ENCODE data around the gene ZNF646. TPM values are rescaled to one million over a fixed set of nuclear protein-coding genes. Genes with fewer than 3 reads are reported as not detected.

ZNF646 gene
- polyA plus RNA-seq, 1 experiment: 4.2 TPM

GRCh38 chr16:31032736-31033708 lies 41.2 kb upstream of the ZNF646 start, which contains the start of gene STX4:
Gene STX4, plus strand, starts transcription at chr16:31033558. Its CDS starts 248 bp downstream, at chr16:31033806.
- TF ChIP-seq CTCF (IDR thresholded peaks at IDR 0.05; ENCODE audit: insufficient read depth, low read depth, low read length): no peak
- H3K4me3 ChIP-seq (ENCODE audit: low read depth, low read length): peak within 1 kb of the TSS; percentile 74
- POLR2A ChIA-PET: no interaction called here
- peak; percentile 83 for DNase-seq (ENCODE audit: low read depth)
- CTCF ChIA-PET: interaction anchor here (0.9 kb wide), 1 partner anchor 10 kb away, joined by 5 read pairs; no protein-coding TSS in a partner anchor
- H3K27me3 ChIP-seq (ENCODE audit: control insufficient read depth, insufficient read depth, low read length): no peaks in the 10 kb centered on the region
- peaks cover 13% of the 10 kb centered on the region for H3K36me3 ChIP-seq (ENCODE audit: control insufficient read depth, insufficient read depth, low read length)

GRCh38 chr16:31033709-31034492 lies 40.3 kb upstream of the ZNF646 start:
- ChIA-PET POLR2A (interaction anchor here (0.6 kb wide), 1 partner anchor 59 kb away, joined by 5 read pairs; no protein-coding TSS in a partner anchor), CTCF (interaction anchor here (0.9 to 1.4 kb wide), 3 partner anchors 9 to 50 kb away, joined by 3 to 5 read pairs (median 3); no protein-coding TSS in a partner anchor)

GRCh38 chr16:31036691-31037090 lies 37.5 kb upstream of the ZNF646 start:
- POLR2A ChIA-PET: interaction anchor here (0.6 kb wide), 1 partner anchor 38 kb away, joined by 11 read pairs; no protein-coding TSS in a partner anchor
- no peak overlapping the region for H3K4me3 ChIP-seq (ENCODE audit: low read depth, low read length)
- peaks cover 39% of the 10 kb centered on the region for H3K36me3 ChIP-seq (ENCODE audit: control insufficient read depth, insufficient read depth, low read length)
- no peaks in the 10 kb centered on the region for H3K27me3 ChIP-seq (ENCODE audit: control insufficient read depth, insufficient read depth, low read length)
- DNase-seq (ENCODE audit: low read depth): no peak
- no peak for TF ChIP-seq CTCF (IDR thresholded peaks at IDR 0.05; ENCODE audit: insufficient read depth, low read depth, low read length)
- CTCF ChIA-PET: interaction anchor here (0.8 kb wide), 1 partner anchor 10 kb away, joined by 4 read pairs; no protein-coding TSS in a partner anchor

More at GRCh38 chr16:31033709-31034492, 40.3 kb upstream of the ZNF646 start:
- DNase-seq (ENCODE audit: low read depth): peak; percentile 17
- Histone ChIP-seq H3K27me3 (ENCODE audit: control insufficient read depth, insufficient read depth, low read length) (no peaks in the 10 kb centered on the region), H3K4me3 (ENCODE audit: low read depth, low read length) (peak overlapping the region; percentile 74), H3K36me3 (ENCODE audit: control insufficient read depth, insufficient read depth, low read length) (peaks cover 22% of the 10 kb centered on the region)
- TF ChIP-seq CTCF (IDR thresholded peaks at IDR 0.05; ENCODE audit: insufficient read depth, low read depth, low read length): no peak

- Histone ChIP-seq H3K36me3 (ENCODE audit: control insufficient read depth, insufficient read depth, low read length) (peaks cover 48% of the 10 kb centered on the region), H3K27me3 (ENCODE audit: control insufficient read depth, insufficient read depth, low read length) (no peaks in the 10 kb centered on the region), H3K4me3 (ENCODE audit: low read depth, low read length) (no peak overlapping the region)
- ChIA-PET CTCF (no interaction called here), POLR2A (no interaction called here)
- DNase-seq (ENCODE audit: low read depth): no peak
- TF ChIP-seq CTCF (IDR thresholded peaks at IDR 0.05; ENCODE audit: insufficient read depth, low read depth, low read length): no peak
Measured at GRCh38 chr16:31038993-31039392, 35.2 kb upstream of the ZNF646 start.

Measured in BJ (cell line).